H1 (cell line): ENCODE results near the gene WSCD2.

Experiments
- EGR1 ChIP-seq: IDR thresholded peaks from 2 replicates; pipeline ENCODE4 v1.6.1; 2011; ENCODE audit warnings: low read depth, low read length, borderline replicate concordance
- RAD21 ChIP-seq, 2 experiments: IDR thresholded peaks in 1 of 2; conservative IDR thresholded peaks in 1 of 2; 2 replicates each; pipeline ENCODE4 v1.6.1; 2011; ENCODE audit warnings: low read depth in 2 of 2, low read length in 2 of 2, improper control_type of control experiment in 1 of 2, inconsistent platforms in 1 of 2, mild to moderate bottlenecking in 1 of 2, moderate library complexity in 1 of 2
- SP1 ChIP-seq: IDR thresholded peaks from 2 replicates; pipeline ENCODE4 v1.6.1; 2011; ENCODE audit warnings: low read depth, low read length
- TBP ChIP-seq: IDR thresholded peaks from 2 replicates; pipeline ENCODE4 v1.6.1; 2011; ENCODE audit warnings: low read depth, low read length, improper control_type of control experiment
- USF2 ChIP-seq: IDR thresholded peaks from 2 replicates; pipeline ENCODE4 v1.6.1; 2011; ENCODE audit warnings: low read length, improper control_type of control experiment

GRCh38 chr12:108236366-108236765 lies 107.3 kb downstream of the WSCD2 start:
- TF ChIP-seq EGR1 (no peak), USF2 (no peak), TBP (no peak), RAD21 (IDR thresholded peaks at IDR 0.05 in 1 of 2, conservative IDR thresholded peaks at IDR 0.05 in 1 of 2; ENCODE audit: low read depth in 2 of 2, low read length in 2 of 2) (no peak), SP1 (no peak)
